ENCODE data around the gene ALDH2.

GRCh38 chr12:111850526-111850925, 83.8 kb downstream of the ALDH2 start:
- no peak for TF ChIP-seq POLR2A (IDR thresholded peaks at IDR 0.05)
- TF ChIP-seq CTCF (IDR thresholded peaks at IDR 0.05) = no peak
- no peak for TF ChIP-seq POLR2AphosphoS5 (IDR thresholded peaks at IDR 0.05)
- TF ChIP-seq EP300 (IDR thresholded peaks at IDR 0.05) = no peak

Data from stomach (tissue), 4 donors.